HG03103 (cell line): Measurements from ENCODE around the gene CCM2L.

Experiments
- ATAC-seq: cut with Tn5 transposase; IDR thresholded peaks from one replicate; pipeline ENCODE4 v1.9.1; 2021; ENCODE audit warnings: low read depth; ENCODE audit not compliant: unreplicated experiment

Gene CCM2L

DNA sequence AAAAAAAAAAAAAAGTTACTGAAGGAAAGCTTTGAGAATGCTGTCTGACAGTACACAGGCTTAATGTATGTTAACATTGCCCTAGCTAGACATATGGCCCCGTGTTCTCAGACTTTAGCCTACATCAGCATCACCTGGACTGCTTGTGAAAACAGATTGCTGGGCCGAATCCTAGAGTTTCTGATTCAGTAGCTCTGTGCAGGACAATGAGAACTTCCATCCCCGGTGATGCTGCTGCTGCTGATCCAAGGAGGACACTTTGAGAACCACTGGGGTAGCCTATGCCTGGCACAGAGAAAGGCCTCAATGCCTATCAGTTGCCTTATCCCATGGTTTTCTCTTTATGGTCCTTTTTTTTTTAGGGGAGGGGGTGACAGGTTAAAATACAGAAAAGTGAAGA is 43.4 kb downstream of the CCM2L start:
- no peak for ATAC-seq

DNA sequence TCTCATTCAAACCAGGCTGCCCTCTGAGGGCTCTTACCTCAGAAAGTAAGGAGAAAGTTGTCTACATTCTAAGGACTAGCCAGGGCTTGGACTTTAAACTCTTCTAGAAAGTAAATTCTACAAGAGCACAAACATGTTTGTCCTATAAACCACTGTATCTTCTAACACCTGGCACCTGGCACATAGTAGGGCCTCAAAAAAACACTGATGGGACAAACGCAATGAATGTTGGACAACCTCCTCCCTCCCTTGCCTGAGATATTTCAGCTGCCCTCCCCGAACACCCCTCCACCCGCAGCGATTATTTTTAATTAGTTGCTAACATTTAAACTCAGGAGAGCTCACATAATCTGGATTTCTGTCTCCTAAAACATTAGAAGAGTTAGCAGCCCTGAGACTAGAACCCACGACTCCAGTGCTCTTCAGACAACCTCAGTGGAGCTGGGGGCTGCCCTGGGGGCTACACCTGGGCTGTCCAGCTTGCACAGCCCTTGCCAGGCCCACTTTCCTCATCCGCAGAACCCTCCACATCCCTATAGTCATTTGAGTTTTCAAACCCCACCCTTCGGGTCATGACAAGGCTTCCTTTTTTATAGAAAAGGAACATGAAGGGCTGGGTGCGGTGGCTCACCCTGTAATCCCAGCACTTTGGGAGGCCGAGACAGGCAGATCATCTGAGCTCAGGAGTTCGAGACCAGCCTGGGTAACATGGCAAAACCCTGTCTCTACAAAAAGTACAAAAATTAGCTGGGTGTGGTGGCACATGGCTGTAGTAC is 46.7 kb downstream of the CCM2L start:
- no peak for ATAC-seq

DNA sequence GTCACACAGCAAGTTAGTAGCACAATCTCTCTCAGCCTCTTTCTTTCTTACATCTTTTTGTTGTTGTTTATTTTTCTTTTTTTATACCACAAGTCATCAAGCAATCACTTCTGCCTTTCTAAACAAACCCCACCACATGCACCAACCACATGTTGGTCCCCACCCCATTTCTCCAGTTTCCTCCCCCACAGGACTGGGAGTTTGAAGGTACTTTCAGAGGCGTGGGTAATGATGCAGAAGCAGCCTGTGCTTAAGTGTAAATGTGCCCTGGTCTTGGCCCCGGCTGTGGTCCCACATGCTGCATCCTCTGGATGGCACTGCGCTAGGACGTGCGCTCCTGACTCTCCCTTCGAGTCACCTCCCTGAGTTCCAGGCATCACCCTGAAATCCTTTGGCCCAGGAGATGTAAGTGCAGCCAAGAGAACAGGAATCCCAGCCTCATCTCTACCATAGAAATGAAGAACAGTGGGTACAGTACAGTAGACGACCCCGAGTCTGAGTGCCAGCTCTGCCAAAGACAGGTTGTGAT is 47.5 kb downstream of the CCM2L start:
- ATAC-seq = no peak

DNA sequence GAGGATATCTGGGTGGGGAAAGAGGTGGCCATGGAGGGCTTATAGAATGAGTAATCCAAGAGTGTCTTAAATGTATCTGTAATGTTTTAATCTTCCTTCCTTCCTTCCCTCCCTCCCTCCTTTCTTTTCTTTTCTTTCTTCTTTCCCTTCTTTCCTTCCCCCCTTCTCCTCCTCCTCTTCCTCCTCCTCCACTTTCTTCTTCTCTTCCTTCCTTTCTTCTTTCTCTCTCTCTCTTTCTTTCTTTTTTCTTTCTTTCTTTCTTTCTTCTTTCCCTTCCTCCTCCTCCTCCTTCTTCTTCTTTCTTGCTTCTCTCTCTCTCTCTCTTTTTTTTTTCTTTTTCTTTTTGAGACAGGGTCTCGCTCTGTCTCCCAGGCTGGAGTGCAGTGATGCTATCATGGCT is 49.0 kb downstream of the CCM2L start:
- ATAC-seq = no peak

DNA sequence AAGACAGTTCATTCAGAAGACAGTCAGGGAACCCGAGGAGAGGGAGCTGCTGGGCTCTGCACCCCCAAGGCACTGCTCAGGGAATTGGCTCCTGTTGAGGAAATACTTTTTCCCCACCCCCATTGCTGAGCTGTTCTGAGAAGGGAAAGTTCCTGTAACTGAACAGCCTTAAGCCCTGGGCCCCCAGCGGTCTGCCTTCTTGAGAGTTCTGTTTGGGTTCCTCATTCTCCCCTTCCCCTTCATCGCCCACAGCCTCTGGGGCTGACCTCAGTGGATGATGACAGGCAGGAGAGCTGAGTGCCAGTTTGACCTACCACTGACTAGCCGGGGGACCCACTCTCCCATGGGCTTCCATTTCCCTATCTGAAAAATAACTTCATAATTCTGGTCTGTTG is 52.5 kb downstream of the CCM2L start:
- no peak for ATAC-seq

DNA sequence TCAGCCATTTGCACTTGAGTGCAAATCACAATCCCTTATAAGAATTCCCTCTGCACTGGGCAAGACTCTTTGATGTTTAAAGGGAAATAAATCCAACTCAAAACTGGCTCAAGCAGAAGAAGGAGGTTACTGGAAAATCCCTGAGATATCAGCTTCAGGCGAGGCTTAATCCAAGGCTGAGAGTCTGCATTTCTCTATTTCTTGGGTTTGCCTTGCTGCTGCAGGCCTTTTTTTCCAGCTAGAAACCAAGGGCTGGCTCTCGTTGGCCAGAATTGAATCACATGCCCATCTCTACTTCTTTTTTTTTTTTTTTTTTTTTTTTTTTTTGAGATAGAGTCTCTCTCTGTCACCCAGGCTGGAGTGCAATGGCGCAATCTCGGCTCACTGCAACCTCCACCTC is 53.5 kb downstream of the CCM2L start:
- no peak for ATAC-seq

DNA sequence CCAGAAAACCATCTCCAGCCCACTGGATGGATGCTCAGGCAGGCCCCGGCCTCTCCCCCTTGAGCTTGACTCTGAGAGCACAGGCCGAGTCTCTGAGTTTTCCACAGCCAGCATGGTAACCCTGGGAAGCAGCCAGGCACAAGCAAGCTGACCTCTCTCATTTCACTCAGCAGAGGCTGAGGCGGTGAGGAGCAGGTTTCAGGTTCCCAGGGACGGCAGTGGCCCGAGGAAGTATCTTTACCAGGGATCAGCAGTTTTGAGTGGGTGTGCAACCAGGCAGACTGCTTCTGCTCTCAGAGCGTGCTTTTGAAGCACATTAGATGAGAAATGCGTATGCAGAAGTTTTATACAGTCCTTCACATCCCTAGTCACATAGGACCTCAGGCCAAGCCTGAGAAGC is 54.4 kb downstream of the CCM2L start:
- no peak for ATAC-seq

DNA sequence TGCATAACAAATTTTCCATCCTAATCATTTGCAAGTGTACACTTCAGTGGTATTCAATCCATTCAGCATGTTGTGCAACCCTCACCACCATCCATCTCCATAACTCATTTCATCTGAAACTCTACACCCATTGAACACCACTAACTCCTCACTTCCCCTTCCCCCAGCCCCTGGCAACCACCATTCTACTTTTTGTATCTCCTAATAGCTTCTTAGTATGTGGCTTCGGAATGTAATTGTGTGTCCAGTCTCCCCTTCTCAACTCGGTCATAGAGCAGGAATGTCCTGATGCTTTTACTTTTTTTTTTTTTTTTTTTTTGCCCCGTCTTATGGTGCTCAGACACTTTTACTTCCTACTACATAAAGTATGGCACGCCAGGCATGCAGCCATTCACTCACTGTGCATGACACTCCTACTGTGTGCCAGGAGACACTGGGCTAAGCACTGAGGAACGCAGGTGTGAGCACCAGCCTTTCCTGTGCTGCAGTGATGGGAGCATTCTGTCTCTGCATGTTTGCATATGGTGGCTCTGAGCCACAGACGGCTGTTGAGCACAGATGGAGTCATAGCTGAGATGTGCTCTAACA is 57.1 kb downstream of the CCM2L start:
- no peak for ATAC-seq

DNA sequence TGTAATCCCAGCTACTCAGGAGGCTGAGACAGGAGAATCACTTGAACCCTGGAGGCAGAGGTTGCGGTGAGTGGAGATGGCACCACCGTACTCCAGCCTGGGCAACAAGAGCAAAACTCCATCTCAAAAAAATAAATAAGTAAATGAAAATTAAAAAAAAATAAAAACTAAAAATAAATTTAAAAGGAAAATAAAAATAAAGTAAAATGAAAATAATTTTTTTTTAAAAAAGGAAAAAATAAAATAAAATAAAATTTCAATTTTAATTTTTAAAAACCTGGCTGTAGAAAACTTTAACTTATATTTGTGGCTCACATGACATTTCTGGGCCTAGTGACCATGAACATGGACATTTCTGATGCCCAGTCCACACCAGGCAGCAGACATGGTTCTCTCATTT is 57.9 kb downstream of the CCM2L start:
- no peak for ATAC-seq

DNA sequence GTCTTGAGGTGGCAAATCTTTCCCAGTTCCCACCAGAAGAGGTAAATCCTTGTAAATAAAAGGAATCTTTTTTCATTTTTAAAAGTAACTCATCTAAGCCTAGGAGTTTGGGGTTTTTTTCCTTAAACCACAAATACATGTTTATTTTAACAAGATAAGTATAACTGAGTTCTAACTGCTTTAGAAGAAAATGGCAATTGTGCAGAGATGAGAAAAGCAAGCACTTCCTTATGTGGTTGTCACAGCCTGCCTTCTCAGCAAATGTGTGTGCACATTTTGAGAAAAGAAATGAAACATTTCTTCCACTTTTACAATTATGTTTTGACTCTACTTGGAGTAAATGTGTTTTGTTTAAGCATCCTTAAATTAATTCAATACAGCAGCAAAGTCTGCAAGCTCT is 59.5 kb downstream of the CCM2L start:
- no peak for ATAC-seq

DNA sequence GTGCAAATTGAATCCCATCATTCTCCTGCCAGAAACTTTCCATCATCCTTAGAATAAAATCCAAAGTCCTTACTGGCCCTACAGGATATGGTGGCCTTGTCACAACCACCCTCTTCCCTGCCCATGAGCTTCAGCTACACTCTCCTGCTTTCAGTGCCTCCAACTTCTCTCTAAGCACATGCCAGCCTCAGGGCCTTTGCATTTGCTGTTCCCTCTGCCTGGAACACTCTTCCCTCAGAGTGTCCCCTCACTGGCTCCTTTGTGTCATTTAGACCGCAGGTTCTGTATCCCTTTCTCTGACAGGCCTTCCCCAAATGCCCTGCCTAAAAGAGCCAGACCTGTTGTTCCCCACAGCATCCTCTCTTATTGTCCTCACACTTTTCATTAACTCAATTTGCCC is 60.0 kb downstream of the CCM2L start:
- no peak for ATAC-seq

DNA sequence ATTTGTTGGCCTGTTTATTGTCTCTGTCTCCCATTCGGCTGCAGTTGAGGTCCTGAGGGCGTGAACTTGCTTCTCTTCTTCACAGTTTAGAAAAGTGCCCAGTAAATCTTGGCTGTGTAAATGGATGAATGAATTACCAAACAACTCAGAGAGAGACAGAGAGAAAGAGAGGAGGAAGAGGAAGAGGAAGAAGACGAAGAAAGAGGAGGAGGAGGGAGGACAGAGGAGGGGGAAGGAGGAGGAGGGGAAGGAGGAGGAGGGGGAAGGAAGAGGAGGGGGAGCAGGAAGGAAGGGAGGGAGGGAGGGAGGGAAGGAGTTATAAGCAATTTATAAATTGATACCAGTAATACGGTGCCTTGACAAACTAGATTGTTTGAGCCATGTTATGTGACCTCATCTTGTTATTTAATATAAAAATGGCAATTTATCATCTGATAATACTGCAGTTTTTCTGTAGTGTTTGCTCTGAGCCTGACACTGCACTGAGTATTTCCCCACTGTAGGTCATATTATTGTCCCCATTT is 60.5 kb downstream of the CCM2L start:
- no peak for ATAC-seq

DNA sequence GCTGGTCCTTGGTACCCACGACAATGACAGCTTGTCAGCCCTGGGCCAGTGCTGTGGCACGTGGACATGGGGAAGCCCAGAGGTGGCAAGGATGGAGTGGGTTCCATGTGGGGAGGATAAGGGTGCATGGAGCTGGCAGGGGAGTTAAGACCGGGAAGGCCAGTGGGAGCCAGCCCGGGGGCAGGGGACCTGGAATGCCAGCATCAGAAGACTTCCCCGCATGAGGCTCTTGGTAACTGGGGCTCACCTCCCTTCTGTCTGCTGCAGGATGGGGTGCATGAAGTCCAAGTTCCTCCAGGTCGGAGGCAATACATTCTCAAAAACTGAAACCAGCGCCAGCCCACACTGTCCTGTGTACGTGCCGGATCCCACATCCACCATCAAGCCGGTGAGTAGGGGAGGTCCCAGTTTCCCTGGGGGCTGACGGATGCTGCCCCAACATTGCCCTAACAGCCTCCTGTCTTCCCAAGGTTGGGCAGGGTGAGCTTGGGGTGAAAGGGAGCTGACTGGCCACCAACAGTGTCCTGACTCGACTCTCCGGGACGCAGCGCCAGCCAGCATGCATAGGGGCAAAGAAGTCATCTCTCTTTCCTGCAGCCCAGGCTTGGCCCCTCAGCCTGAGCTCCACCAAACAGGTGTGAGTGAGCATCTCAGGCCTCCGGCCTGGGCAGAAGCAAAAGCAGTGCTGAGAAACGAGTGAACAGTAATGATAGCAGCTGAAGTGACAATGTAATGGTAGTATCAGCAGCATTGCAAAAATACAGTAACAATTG is 61.3 kb downstream of the CCM2L start:
- ATAC-seq = no peak

DNA sequence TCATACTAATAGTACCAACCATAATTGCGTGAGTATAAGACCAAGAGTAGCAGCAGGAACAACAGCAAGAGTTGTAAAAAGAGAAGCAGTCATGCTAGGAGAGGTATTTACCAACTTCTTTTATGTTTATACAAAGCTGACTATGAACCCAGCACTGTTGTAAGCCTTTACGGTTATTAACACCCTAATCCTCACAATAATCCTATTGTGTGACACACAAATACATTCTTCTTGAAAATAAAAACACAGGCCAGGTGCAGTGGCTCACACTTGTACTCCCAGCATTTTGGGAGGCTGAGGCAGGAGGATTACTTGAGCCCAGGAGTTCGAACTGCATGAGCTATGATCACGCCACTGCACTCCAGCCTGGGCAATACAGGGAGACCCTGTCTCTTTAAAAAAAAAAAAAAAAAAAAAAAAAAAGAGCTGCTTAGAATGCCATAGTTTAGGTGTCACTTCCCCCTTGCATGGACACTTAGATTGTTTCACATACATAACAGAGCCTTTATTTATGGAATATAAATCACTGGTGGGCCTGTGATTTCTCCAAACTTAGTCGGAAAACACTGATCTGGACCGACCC is 62.0 kb downstream of the CCM2L start:
- ATAC-seq = no peak

DNA sequence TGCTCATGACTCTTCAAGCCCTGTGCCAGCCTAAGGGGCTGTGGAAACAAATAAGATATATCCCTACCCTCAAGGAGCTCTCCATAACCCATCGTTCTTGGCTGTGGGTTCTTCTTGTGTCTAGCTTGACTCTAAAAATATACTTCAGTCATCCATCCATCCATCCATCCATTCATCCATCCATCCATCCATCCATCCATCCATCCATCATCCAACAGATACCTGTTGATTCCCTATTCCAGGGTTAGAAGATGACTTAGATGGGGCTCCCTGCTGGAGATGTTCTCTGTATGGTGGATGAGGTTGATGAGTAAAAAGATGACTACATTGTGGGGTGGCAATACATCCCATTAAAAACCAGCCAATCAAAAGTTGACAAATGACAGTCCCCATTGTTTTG is 65.3 kb downstream of the CCM2L start:
- ATAC-seq = no peak

DNA sequence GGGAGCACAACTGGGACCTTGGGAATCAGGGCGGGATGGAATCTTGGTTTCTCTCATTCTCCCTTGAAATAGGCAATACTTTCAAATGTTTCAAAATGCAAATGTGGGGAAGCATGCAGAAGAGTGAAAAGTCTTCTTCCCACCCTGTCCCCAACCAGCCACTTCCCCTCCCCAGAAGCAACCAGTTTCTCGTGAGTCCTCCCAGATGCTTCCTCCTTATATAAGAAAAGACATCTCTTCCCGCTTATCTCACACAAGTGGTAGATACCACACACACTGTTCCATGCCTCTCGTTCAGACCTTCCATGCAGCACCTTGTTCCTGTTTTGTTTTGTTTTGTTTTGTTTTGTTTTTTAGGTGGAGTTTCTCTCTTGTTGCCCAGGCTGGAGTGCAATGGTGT is 67.0 kb downstream of the CCM2L start:
- ATAC-seq = no peak

DNA sequence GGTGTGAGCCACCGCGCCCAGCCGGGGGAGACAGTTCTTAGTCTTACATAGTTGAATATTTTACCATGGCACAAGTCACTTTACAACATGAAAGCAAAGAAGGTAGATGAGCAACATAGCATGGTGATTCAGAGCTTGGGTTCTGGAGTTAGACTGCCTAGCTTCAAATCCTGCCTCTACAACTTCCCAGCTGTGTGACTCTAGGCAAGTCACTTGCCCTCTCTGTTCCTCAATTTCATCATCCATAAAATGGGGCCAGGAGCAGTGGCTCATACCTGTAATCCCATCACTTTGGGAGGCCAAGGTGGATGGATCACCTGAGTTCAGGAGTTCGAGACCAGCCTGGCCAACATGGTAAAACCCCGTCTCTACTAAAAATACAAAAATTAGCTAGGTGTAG is 68.1 kb downstream of the CCM2L start:
- no peak for ATAC-seq

DNA sequence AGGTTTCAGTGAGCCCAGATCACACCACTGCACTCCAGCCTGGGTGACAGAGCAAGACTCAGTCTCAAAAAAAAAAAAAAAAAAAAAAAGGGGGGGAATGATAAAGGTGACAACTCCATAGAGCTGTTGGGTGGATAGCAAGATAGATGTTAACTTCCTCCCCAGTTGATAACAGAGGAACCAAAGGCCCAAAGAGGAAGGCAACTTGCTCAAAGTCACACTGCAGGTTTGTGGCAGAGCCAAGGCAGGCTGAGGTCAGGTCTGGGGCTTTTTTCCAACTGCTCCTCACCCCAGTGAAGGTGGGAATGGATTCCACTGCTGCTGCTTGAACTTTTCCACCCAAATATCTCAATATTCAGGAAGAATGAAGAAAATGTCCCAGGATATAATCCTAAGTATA is 68.6 kb downstream of the CCM2L start:
- ATAC-seq = no peak

DNA sequence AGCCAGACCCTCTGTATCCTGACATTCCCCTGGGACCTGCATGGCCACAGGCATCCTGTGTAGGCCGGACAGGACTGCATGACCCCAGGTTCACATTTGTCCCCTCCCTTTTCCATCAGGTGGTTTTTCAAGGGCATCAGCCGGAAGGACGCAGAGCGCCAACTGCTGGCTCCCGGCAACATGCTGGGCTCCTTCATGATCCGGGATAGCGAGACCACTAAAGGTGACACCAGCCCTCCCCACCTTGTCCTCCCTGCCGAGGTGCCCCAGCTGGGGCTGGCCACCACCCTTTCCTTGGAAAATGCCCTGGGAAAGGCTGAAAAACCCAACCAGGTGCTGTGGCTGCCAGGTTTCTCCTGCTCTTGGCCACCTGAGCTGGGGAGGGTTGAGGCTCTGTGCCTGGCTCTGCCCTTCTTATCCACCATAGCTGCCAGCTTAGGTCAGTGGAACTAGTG is 69.4 kb downstream of the CCM2L start:
- no peak for ATAC-seq

DNA sequence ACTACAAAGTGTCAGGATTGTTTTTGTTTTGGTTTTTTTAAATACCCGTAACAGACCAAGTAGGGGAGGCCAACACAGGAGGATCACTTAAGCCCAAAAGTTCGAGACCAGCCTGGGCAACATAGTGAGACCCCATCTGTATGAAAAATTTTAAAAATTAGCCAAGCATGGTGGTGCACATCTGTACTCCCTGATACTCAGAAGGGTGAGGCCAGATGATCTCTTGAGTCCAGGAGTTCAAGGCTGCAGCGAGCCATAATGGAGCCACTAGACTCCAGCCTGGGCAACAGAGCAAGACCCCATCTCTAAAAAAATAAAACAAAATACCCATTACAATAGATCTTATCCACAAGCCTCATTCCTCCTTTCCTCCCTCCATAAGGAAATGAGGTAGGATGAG is 70.5 kb downstream of the CCM2L start:
- no peak for ATAC-seq
